NCI-H510A treated with DMSO at 0.1 percent for 48 hours (cell line): ENCODE results near the gene PYGL.
"Not testable (repeated sequence)": the region's sequence is repeated elsewhere in the genome, so short reads cannot be mapped to it uniquely, and the experiment has no call there.

Experiments used
- DNase-seq: peaks from one replicate; lab custom pipeline; 2025; lab: John Stamatoyannopoulos, UW

Gene PYGL

DNA sequence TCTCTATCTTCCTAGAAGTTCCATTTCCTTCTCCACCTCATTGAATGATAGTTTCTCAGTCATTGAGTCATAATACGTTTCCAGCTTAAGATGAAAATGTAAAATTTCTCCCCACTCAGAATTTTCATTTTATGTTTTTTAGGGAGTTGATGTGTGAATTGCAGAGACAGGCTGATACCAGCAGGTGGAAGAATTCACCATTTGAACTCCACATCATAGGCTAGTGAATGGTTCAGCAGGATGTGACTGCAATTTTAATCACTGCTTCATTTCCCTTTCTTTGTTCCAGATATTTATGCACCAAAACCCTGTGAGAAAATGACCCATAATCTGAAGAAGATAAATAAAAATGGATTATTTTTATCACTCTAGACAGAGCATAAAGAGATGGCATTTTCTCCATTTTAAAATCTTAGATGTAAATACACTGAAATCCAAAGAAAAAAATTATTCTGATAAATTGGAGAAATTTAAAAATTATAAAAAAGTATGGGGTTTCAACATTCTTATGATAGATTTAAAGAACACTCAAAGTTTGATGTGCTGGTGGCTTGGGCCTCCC lies 10.6 kb upstream of the PYGL start:
- peak; percentile 43 for DNase-seq

DNA sequence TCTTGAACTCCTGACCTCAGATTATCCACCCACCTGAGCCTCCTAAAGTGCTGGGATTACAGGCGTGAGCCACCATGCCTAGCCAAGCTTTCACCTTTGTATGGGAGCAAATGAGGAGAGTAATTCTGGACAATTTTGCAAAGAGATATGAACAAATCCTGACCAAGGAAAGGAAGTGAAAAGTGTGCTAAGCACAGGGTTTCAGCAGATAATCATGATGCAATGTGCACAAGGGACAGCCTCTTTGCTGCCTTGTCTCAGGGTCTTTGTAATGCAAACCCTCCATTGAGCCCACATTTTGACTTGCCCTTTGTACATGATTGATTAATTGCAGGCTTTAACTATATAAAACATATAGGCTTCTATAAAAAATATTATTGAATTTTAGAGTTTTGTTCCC lies 9.2 kb upstream of the PYGL start:
- no peak for DNase-seq

DNA sequence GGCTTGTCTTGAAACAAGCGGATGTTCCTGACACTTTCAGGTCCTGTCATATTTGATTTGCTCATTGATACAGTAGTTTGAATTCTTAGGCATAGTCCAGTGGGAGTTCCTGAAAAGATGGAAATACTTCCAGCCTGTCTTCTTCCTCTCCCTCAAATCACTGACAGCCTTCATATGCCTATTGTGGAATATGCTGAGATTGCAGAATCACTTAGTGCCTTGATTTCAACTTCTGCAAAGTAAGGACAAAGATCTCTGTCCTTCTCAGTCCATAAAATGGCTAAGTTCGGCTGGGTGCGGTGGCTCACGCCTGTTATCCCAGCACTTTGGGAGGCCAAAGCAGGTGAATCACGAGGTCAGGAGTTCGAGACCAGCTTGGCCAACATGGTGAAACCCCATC lies 6.7 kb upstream of the PYGL start:
- no peak for DNase-seq

DNA sequence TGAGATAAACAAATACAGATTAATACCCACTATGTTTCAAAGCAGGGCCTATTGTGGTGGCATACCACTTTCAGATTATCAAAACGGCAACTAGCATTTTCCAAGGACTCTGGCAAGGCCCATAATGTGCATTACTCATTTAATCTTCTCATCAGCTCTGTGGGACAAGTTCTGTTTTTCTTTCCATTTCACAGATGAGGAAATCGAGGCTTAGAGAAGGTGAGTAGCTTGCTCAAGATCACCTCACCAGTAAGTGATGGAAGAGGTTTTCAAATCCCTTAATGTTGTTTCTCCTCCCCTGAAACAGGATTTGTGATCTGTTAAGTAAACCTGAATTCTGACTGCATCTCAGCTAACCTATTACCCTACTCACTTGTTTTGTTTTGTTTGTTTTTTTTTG lies 3.9 kb upstream of the PYGL start:
- DNase-seq: no peak

DNA sequence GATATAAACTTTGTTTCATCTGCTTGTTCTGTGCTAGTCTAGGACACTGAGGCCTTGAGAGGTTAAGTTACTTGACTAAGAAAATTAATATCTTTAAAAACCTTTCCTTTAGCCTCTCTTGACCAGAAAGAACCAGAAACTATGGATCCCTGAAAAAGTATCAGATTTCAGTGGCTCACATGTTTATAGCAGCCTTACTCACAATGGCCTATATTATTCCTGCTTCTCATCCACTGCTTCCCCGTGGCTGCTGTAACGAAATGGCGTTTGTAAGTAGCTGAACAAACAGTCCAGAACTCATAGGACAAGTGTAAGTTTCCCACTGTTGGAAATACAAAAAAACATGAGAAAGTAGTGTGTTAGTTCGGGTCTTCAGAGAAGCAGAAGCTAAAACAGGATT lies 3.2 kb upstream of the PYGL start:
- peak; percentile 49 for DNase-seq

DNA sequence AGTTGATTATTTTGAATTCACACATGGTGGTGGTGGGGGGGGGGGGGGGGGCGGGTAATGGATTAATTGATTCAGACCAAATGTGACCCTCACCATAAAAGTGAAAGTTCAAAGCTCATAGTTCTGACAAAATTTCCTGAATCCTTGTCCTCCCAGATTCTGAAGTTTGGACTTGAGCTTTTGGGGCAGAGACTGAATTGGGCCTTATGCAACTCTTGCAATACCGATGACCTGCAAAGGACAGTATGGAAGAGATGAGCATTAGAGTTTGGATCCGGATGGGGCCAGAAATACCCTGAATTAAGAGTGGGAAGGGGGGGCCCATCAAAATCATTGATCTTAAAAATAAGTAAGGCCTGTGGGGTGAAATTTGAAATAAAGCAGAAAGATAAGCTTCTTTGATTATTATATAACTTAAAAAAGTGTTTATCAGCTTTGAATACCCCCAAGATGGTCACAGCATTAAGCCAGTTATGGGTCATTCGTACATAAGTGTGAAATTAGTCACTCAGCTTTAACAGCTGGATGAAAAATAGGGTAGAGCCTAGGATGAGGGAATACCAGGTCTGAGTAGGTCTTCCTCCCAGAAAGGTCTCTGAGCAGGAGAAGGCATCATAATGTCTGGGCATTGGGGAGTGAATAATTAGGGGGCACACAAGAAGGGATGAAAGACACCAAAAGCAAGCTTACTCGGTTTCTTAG lies 2.1 kb upstream of the PYGL start:
- no peak for DNase-seq

DNA sequence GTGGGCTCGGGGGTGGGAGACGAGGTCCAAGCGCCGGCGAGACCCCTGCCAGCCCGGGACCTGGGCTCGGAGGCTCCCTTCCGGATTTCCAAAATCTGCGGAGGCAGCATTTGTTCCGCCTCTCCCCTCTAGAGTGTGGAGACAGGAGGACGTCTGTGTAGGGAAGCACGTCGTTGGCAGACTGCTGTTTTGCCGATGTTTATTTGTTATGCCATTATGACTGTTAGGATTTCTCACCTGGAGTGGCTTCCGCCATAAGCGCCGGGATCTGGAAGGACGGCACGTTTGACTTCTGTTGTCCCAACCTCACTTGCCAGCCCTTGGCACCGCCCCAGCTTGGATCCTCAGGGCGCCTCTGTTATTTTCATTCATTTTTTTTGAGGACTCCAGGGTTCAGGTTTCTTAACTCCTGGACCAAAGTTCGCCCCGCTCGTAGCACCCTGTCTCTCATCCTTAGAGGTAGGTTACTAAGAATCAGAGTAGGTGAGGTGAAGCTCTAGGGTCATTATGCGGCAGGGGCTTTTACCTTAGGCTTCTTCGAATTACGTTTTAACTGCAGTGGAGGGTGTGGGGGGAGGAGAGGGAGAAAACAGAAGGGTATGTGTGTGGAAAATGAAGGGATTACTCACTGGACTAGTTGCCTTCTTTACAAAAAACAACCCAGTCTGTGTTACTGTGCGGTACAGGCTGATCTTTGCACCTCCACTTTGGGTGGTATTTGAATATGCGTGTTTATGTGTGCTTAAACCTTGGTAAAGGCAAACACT lies 547 bp upstream of the PYGL start:
- peak; percentile 66 for DNase-seq

DNA sequence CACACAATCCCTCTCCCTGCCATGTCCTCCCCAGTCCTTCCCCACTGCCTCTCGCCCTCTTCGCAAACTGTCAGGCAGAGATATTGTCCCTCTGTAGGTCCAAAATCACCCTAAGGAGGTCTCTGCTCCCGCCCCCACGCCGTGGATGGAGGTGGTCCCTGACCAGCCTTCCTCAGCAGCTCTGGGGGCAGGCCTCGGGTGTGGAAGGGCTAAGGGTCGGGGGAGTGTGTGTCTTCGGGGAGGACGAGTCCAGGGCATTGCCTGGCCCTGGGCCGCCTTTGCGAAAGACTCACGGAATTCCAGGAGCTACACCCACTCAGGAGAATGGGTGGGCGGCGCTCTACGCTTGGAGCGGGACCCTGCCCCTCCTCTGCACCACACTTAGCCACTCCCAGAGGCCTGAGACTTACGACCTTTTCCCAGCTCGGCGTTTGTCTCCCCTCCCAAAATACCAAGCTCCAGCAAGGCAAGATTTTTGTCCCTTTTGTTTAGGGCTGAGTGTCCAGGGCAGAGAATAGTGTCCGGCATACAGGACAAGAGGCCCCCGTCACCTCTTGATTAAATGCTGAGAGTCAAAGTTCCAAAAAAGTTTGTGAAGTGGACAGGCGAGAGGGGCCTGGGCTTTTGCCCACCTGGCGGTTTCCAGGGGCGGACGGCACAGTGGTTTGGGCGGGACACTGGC lies 881 bp downstream of the PYGL start:
- DNase-seq: peak; percentile 4

DNA sequence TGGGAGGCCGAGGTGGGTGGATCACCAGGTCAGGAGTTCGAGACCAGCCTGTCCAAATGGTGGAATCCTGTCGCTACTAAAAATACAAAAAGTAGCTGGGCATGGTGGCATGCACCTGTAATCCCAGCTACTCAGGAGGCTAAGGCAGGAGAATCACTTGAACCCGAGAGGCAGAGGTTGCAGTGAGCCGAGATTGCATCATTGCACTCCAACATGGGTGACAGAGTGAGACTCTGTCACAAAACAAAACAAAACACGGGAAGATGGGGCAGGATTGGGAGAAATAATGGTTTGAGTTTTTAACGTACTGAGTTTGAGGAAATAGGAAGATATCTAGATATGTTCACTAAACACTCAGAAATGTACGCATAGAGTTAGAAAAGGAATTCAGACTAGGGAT lies 2.6 kb downstream of the PYGL start:
- DNase-seq: not testable (repeated sequence)

DNA sequence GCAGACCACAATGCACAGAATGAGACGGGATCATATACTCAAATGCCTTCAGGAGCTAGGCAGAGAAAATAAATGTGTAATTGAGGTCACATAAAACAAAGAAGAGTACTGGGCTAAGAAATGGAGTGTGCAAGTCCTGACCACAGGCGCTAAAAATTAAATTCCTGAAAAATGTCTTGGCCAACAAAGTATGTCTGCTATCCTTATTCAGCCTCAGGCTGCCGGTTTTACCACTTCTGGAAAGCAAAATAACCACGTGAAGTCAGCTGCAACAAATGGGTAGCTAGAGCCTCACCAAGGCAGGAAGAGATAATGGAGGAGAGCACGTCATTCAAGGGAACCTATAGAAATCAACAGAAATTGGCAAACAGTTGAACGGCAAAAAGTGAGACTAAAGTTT lies 3.1 kb downstream of the PYGL start:
- DNase-seq: no peak

DNA sequence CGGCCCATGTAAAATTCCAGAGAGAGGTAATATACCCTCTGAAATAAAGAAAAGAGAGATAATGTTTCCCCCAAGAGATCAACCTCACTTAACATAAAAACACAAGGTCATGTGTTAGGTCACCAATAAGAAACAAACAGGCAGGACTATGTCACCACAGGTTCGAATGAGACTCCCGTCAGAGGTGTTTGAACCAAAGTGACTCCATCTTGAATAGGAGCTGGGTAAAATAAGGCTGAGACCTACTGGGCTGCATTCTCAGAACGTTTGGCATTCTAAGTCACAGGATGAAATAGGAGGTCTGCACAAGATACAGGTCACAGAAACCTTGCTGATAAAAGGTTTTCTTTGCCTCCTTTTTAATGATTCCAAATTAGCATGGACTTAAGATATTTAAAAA lies 6.5 kb downstream of the PYGL start:
- DNase-seq: no peak

DNA sequence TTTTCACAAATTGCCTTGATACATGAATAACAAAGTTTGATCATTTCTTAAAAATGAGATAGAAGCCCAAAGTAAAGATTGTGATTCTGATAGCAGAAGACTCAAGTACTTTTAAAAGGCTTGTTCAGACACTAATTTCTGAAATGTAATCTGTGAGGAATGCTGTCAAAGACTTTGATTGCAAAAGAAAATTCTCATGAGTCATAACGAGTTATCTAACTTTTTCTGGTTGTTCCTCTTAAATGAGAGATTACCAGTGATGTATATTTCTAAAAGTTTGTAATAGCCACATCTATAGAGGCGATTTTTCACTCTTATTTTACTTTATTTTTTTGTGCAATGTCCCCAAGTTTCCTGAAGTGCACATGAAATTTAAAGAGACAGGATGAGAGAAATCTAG lies 7.0 kb downstream of the PYGL start:
- DNase-seq: no peak

DNA sequence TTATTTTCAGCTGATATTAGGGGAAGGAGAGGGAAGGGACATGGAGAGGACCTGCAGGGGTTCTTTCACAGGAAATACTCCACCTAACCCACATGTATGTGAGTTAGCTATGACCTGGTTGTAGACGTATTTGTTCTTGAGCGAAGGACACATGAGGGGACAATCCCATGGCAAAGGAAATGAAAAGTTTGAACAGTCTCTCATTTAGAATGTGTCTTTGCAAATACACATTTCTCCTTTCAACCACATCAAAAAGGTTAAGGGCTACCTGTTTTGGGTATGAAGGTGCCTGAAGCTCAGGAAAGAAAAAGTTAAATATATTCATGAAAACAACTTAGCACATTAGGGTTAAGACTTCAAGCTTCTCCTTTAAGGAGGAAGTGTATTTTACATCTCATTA lies 7.4 kb downstream of the PYGL start:
- DNase-seq: no peak

DNA sequence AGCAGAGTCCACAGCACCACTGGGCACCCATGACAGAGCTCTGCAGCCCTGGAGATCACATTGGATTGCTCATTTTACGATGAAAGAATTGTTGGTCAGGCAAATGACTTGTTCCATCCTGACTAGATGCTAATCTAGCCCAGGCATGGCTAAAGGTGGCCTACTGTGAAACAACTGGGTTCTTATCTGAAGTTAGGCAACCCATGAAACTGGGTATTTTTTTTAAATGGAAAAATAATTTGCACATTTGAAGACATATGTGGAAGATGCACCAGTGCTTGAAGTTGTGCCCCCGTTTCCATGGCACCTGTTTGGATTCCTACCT lies 8.3 kb downstream of the PYGL start:
- DNase-seq: no peak

DNA sequence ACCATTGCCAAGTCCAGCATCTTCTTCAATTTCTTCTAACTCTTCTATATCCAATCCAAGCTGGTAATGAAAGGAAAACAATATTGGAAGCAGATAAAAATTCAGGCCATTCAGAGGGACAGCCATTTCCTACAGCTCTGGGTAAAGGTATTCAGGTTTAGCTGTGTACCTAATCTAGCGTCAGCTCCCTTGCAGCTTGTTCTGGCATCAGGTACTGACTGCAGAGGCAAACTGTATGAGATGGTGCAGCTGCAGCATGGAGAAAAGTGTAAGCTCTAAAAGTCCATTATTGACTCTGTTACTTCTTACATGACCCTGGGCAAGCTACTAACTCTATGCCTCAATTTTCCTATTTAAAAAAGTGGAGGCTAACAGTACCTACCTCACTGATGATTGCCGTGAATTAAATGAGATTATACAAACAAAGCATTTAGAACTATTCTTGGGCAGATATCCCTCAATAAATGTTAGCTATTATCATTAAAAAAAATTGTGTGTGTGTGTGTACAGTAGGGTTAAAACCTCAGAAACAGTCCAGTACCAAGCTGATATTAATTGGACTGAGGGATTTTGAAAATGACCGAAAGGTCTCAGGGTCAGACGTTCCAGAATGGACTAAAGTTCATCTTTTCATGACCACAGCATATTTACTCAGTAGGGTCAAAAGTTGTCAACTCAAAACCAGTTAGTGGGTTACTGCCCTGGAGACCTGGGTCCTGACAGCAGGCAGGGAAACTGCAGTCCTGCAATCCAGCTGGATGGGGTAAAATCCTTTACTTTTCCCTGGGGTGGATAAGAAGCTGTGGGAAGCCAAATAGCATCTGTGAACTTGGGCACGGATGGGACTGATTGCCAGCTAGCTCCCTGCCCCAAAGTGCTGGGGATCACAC lies 8.9 kb downstream of the PYGL start:
- no peak for DNase-seq

DNA sequence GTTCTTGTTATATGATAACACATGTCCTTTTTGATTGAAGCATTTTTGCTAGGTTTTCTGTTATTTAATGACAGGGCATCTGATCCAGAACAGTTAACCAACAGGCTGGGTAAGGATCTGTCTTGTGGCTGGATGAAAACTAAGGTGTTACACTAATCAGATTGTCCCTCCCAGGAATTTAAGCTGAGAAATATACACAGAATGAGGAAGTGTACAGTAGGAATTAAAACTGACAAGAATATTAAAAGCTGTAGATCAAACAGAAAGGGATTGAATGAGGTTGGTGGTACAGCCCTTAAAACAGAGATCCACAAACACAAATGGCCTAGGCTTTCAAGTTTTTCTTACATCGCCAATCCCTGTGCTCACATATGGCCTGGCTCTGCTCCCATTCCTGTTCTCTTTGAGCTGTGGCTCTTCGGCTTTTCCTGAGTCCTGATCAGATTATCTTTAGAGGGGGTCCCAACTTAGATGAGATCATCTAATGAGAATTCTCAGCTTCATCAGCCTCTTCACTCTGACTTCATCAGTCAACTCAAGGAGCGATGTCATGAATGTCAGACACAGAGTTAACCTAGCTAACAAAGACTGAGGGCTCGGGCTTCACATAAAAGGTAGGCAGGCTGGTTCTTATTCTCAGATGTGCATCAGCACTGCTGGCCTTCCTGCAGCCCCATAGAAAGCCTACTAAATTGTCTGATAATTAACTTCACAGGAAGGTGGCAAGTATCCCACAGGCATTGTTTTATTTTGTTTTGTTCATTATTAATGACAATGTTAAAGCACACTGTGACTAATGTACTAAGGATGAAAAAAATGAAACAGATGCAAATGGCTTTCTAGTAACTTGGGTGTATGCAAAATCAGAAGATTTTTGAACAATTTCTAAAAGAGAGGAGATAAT lies 11.4 kb downstream of the PYGL start:
- no peak for DNase-seq

DNA sequence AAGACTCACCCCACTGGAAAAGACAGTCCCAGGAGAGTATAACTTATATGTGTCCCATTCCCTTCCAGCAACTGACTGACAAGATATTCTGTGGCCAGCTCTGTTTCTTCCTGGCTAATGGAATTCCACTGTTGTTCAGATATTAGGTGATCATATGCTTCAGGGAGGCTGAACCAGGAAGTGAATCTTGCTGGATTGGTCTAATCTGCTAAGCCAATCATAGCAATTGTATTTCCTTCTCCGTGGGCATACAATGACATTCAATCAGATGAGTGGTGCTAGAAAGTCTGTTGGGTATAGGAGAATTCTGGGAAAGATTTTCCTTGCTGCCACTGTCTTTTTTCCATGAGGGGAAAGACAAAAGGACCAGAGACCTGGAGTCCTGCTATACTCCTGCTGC lies 12.1 kb downstream of the PYGL start:
- no peak for DNase-seq

DNA sequence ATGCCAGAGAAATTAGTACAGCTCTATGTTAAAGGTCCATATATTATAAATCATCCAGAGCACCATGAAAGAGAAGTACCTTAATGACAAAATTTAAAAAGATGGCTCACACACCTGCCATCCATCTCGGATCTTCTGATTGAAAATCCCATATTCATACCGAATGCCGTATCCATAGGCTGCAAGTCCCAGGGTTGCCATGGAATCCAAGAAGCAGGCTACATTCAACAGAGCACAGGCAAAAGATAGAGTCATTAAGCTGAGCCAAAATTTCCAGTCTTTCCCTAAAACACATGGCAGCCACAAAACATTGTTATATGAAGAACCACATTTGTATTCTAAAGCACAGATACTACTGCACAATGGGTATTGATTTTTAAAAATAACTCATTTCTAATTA lies 12.7 kb downstream of the PYGL start:
- DNase-seq: no peak

DNA sequence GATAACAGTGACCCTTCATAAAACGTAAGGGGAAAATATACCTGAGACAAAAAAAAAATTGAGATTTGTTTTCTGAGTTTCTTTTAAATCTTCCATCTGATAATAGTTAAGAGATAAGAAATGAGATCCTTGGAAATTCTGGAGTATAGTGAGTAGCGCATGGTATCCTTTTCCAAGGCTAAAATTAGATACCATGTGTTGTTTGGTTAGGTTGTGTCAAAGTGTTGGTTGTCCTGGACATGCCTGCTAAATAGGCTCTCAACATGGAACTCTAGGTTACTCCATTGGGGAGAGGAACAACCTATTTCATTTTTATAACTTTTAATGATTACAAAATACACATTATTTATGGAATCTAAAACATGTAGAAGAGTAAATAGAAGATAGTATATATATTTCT lies 14.8 kb downstream of the PYGL start:
- no peak for DNase-seq

DNA sequence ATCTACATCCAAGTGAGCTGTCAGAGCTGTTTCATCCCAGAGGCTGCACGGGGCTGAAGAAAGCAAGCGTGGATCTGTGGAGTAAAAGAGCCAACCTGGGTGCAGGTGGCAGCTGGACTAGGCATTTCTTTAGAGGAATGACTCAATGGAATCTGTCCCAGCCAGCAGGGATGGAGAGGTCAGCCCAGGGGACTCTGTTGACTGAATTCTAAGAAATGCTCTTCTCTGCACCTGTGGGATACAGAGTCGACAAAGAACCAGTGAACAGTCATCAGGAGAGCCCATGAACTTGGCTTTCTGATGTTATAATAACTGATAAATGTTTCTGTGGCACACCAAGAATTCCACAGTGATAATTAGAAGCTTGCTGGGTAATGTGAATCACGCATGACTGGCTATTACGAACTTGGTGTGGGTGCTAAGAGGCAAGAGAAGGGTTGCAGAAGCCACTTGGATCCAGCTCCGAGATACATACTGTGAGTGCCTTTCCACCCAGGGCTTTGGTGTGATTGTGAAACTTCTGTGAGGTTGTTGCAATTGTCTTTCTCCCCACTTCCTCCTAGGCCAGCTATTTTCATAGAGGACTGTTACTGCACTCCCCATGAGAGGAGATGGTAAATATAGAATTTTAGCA lies 16.2 kb downstream of the PYGL start:
- DNase-seq: no peak
